GM18873 (cell line): ENCODE data around the gene MALT1.
"Not testable (repeated sequence)": the region's sequence is repeated elsewhere in the genome, so short reads cannot be mapped to it uniquely, and the experiment has no call there.

ENCODE experiments used
- ATAC-seq: cut with Tn5 transposase; IDR thresholded peaks from one replicate; pipeline ENCODE4 v1.9.1; 2021; ENCODE audit warnings: mild to moderate bottlenecking, moderate library complexity, moderate number of reproducible peaks; ENCODE audit not compliant: unreplicated experiment, low FRiP score

MALT1 gene, protein sequence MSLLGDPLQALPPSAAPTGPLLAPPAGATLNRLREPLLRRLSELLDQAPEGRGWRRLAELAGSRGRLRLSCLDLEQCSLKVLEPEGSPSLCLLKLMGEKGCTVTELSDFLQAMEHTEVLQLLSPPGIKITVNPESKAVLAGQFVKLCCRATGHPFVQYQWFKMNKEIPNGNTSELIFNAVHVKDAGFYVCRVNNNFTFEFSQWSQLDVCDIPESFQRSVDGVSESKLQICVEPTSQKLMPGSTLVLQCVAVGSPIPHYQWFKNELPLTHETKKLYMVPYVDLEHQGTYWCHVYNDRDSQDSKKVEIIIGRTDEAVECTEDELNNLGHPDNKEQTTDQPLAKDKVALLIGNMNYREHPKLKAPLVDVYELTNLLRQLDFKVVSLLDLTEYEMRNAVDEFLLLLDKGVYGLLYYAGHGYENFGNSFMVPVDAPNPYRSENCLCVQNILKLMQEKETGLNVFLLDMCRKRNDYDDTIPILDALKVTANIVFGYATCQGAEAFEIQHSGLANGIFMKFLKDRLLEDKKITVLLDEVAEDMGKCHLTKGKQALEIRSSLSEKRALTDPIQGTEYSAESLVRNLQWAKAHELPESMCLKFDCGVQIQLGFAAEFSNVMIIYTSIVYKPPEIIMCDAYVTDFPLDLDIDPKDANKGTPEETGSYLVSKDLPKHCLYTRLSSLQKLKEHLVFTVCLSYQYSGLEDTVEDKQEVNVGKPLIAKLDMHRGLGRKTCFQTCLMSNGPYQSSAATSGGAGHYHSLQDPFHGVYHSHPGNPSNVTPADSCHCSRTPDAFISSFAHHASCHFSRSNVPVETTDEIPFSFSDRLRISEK

DNA sequence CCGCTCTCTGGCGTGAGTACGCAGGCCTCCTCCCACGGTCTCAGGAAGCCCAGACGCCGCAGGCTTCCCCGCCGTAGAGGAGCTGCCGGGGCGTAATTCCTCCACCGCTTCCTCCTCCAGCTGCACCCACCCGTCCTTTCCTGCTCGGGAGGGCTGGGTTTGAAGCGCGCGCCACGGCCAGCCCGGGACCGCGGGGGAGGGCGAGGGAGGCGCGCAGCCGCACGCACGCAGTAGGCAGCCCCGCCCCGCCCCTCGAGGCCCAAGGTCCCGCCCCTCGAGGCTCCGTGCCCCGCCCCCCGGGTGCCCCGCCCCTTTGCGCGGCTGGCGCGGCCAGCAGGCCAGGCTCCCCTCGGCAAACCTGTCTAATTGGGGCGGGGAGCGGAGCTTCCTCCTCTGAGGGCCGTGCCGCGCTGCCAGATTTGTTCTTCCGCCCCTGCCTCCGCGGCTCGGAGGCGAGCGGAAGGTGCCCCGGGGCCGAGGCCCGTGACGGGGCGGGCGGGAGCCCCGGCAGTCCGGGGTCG, at the start of gene MALT1:
Gene MALT1 (plus strand): TSS at position 355 of the 521 bp plus-strand sequence. CDS start 179 bp downstream, outside the sequence.
- ATAC-seq: peak; percentile 61

DNA sequence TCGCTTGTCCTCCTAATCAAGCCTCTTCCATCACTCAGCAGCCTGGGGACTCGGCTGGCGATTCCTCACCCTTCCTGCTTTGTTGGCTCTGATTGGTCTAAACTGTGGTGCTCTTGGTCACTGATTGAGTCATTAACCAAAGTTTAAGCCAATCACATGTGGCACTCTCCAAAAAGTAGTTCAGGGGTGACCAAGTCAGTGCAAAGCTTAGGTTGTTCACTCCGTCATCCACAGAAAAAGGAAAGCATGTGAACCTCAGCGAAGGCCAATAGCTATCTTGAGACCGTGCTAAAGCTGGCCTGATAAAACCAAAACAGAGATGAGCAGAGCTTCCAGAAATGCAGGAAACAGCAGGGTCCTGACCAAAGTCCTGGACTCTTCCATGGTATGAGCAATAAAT, 47.3 kb upstream of the MALT1 start:
- ATAC-seq: no peak

DNA sequence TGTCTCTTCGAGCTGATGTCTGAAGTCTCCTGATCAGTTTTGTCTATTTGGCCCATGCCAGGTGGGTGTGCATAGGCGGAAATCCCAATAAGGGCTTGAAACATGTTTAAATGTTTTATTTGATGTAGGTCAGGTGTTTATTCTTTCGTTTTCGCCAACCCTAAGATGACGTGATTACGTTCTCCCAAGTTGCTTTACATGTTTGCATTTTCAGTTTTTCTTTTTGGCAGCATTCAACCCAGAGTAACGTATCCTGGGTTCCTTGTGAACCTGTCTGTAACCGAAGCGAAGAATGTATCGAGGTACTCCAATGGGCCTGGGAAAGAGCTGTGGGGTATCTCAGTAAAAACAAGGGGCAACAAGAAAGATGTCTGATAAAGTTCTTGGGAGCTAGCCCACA, 45.4 kb upstream of the MALT1 start:
- ATAC-seq: no peak

DNA sequence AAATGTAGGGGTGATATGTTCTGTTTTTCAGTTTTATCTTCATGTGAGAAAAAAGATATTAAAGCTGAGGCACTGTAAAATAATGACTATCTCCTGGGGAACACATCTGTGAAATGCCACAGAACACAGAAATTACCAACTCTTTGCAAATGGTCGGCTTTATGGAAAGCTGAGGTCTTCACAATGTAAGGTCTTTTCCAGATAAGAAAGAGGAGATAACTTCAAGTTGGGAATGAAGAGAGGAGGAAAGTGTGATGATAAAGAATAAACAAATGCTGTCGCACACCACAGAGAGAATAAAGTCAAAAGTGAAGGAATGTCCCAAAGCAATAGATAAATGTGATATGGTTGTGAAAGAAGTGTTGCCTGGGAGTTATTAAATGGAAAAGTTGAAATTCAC, 41.2 kb upstream of the MALT1 start:
- no peak for ATAC-seq

DNA sequence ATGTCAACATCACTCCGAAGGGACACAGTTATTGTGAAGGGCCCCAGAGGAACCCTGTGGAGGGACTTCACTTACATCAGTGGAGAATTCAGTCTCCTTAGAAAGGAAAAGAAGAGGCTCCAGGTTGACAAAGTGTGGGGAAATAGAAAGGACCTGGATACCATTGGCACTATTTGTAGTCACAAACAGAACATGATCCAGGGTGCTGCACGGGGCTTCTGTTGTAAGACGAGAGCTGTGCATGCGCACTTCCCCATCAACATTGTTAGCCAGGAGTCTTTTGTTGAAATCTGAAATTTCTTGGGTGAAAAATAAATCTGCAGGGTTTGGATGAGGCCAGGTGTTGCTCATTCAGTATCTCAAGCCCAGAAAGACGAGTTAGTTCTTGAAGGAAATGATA, 40.0 kb upstream of the MALT1 start:
- ATAC-seq: no peak

DNA sequence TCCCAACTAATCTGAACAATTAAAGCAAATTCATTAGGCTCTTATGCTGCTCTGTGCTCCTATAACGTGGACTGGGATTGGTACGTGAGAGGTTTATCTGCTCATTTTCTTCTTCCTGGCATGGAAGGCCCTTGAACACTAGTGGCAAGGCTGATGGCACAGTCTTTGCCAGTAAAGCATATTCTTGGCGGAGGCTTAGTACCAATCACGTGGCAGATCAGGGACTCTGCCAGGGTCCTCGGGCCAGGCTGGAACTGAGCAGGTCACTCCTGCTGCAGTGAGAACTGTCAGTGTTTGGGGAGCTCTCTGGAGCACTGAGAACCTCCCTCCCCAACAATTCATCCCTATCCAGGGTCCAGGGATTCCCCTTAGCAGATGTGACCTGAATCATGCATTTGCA, 38.7 kb upstream of the MALT1 start:
- ATAC-seq: no peak

DNA sequence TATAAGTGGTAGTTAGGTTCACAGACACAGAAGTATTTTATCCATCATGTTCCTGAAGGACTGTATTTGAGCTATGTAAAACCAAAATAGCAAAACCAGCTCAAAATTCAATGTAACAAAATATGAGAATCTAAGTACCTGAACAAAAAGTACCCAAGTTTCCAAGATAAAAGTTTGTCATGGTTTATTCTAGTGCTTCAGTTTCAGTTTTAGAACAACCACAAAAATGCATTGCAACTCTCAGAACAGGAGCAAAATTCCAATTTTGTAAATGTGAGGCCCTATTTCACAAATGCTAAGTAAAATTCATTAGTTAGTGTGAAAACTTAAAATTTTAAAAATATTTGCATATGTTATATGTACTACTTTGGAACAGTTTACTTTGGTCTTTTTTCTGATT, 37.4 kb upstream of the MALT1 start:
- ATAC-seq: no peak

DNA sequence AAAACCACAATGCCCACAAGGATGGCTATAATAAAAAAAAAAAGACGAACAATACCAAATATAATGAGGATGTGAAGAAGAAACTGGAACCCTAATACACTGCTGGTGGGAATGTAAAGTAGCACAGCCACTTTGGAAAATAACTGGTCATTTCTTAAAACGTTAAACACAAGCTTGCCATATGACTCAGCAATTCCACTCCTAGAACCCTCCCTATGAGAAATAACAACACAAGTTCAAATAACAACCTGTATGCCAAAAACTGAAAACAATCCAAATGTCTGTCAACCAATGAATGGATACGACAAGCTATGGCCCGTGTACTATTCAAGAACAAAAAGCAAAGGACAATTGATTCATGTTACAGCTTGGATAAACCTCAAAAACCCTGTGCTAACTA, 35.4 kb upstream of the MALT1 start:
- ATAC-seq: no peak

DNA sequence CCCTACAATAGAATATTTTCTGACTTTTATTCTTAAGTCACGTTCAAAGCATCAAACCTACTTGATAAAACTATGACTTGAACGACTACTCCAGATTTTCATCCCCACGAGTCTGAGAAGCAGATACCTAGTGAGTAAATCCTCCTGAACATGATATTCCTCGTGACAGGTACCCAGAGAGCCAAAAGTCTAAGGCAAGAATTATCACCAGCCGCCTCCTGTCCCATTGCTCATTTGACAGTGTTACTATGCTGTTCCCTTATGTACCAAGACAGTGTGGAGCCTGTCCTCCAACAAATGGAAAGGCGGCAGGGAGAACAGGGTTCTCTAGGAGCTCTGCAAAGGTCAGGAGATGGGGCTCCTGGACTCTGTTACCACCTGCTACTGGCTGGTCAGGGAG, 34.1 kb upstream of the MALT1 start:
- no peak for ATAC-seq

DNA sequence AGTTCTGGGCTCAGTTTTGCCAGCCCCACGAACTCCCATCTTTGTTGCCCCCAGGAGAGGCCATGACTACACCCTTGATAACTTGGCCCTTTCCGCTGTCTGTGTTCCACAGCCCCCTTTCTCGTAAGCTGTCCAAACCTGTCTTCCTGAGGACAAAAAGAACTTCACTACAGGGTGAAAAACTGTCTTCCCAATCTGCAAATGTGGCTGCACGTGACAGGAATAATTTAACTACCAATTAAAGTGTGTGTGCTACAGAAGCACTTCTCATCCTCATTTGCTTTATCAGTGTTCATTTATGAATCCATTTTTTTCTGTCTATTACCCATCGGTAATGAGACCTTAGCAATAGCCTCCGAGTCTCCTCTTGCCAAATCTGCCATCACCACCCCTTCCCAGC, 33.3 kb upstream of the MALT1 start:
- ATAC-seq: no peak

DNA sequence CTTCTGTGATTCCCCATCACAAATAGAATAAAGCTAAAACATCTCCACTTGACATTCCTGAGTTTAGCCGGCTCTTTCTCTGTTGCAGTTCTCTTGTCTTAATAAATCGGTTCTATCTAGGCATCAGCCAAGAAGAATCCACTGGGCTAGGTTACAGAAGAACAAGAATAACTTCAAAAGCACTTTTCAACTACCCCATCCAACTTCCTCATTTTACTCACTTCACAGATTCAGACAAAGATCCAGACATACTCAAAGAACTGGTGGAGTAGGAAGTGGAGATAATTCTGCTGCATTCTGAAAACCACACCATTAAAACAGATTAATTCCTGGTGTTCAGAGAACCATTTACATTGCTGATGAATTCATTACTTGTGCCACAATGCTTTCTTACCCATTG, 32.8 kb upstream of the MALT1 start:
- ATAC-seq: no peak

DNA sequence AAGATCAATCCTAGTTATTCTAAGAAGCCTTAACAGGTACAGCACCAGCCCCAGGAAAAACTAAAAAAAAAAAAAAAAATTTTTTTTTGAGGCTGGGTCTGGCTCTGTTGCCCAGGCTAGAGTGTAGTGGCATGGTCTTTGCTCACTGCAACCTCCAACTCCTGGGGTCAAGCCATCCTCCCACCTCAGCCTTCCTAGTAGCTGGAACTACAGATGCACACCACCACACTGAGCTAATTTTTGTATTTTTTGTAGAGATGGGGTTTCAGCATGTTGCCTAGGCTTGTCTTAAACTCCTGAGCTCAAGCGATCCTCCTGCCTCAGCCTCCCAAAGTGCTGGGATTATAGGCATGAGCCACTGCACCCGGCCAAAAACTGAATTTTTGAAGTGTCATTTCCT, 32.0 kb upstream of the MALT1 start:
- ATAC-seq: no peak

DNA sequence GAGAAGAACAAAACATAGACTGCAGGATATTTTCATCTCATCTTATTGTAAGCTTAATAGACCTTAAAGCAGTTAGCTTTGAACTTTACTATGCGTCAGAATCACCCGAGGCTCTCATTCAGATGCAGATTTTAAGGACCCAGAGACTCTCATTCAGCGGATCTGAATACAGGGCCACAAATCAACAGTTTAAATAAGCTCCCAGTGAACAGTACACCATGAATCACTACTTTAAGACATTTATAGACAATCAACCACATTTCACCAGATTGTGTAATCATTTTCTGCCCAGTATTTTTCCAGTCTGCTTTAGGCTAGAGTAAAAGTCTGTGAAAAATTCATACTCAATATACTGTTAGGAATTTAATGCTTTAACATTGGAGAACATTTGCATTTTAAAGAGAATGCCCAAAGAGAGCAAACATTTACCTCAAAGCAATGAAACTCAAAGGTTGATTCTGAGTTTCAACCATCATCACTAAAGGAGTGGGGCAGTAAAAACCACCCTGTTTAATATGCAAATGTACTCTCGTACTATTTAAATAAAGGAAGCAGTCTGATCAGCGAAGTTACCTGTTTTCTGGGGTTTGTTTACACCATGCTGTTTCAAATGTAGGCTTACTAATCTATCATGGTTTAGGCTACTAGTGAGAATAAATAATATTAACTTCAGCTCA, 31.4 kb upstream of the MALT1 start:
- peak; percentile 57 for ATAC-seq

DNA sequence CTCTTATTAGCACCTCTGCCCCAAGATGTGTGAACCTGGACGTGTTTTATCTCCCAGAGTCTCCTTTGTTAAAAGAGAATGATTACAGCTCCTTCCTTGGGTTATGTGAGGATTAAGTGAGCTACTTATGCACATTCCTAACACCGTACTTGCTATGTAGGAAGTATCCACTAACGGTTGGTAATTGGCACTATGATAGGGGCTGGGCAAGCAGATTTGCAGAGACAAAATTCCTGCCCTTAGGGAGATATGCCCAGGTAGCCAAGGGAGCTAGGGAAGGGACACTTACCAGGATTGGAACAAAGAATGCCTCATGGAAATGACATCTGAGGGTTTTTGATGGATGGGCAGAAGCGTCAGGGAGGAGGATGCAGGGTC, 30.8 kb upstream of the MALT1 start:
- ATAC-seq: no peak

DNA sequence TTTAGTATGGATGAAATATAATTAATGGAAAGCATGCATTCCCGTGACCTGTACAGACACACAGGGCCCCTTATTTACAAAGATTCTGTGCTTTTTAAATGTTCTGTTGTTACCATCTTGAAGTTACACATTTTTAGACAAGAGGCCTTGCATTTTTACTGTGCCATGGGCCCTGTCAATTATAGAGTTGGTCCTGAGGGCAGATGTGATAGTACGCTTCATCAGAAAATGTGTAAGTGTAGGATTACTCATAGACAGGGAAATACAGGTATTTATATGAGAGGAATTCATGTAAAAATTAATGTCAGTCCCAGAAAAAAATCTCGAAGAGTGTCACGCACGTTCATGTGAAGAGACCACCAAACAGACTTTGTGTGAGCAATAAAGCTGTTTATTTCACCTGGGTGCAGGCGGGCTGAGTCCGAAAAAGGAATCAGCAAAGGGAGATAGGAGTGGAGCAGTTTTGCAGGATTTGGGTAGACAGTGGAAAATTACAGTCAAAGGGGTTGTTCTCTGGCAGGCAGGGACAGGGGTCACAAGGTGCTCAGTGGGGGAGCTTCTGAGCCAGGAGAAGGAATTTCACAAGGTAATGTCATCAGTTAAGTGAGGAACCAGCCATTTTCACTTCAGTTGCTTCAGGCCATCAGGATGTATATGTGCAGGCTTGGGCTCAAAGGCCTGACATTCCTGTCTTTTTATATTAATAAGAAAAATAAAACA, 30.2 kb upstream of the MALT1 start:
- ATAC-seq: no peak

DNA sequence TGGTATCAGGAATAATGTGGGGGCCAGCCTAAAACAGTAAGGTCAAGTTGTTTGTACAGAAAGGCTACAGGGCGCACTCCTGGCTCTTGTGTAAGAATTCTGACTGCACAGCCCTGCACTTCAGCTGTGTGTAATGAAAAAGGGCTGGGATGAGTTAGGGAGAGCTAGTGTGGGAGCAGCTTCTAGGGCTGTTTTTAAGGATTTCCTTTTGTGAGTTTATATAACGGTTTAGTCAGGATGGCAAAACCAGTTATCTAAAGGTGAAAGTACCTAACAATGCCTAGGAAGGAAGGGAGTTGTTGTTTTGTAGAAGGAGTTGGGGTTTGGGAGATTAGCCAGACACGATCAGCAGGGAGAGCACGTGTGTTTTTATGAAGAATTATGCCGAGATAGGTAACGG, 27.7 kb upstream of the MALT1 start:
- ATAC-seq: not testable (repeated sequence)

DNA sequence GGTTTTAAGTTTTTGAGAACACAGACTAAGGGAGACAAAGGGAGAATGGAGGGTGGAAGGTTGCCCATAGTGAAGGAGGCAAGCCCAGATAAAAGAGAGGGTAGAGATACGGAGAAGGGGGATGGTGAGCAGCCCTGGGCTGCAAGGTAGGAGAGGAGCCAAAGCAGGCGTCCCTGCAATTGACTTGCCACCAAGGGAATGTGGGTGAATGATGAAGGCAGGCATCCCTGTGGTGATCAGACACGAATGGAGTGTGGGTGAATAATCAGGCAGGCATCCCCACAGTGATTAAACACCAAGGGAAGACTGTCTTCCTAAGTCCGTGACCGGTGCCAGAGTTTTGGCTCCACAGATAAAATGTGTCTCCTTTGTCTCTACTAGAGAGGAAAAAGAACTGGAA, 25.9 kb upstream of the MALT1 start:
- ATAC-seq: no peak

DNA sequence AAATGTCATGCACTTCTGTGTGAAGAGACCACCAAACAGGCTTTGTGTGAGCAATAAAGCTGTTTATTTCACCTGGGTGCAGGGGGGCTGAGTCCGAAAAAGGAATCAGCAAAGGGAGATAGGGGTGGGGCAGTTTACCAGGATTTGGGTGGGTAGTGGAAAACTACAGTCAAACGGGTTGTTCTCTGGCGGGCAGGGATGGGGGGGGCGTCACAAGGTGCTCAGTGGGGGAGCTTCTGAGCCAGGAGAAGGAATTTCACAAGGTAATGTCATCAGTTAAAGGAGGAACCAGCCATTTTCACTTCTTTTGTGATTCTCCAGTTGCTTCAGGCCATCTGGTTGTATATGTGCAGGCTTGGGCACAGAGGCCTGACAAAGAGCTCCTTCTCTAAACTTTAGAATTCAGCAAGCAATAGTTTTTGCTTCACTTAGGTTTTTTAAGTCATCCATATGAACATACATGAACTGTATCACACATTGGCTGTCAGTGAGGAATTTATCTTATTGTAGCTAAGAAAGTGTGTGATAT, 24.9 kb upstream of the MALT1 start:
- no peak for ATAC-seq

DNA sequence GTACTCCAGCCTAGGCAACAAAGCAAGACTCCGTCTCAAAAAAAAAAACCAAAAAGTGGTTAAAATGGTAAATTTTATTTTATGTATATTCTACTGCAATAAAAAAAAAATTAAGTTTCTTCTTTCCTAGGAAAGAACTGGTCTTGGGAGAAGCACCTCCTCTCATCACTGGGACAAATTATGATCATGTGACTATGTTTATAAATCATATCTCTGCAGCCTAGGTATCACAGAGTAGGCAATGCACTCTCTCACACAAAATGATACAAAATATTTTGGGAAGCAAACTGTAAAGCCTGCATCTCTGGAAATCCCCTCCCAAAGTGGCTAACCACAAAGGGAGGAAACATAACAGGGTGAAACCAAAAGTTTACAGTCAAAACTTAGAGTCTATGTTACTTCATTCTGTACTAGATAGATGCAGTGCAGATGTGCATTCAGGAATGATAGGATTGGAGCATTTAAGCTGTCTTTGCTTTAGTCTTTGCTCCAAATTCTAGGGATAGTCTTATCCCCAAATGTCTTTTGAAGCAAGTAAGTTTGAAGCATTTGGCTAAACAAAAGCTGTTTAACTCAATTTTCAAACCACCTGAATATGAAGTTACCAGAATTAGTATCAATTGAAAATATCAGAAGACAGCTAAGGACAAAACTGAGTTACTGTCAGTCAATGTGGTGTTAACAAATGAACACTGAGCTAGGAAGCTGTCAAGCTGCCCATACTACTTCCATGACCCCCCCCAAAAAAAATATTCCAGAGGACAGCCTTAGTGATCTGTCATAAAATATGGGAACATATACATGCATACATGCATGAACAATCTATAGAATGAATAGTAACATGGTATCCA, 21.1 kb upstream of the MALT1 start:
- ATAC-seq: peak; percentile 90
